ENCODE data around the gene MSANTD2.

DNA sequence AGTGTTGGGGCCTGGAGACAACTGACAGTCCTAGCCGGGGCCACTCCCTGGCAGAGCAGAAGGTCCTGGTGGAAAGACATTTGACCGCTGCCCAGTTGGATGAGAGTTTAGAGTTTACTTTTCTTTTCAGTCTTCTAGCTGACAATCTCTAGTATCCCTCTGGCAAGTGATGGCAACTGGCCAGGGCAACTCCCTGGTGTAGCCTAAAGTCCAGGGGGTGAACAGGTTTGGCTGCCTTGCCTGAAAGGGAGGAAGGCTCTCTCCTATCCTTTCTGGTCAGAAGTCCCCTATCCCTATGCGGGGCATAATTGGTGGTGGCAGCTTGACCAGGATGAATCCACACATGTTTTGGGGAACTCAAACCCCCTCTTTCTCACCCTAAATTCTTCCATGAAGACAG lies 16.8 kb upstream of the MSANTD2 start:
- TF ChIP-seq, protein P1, sequence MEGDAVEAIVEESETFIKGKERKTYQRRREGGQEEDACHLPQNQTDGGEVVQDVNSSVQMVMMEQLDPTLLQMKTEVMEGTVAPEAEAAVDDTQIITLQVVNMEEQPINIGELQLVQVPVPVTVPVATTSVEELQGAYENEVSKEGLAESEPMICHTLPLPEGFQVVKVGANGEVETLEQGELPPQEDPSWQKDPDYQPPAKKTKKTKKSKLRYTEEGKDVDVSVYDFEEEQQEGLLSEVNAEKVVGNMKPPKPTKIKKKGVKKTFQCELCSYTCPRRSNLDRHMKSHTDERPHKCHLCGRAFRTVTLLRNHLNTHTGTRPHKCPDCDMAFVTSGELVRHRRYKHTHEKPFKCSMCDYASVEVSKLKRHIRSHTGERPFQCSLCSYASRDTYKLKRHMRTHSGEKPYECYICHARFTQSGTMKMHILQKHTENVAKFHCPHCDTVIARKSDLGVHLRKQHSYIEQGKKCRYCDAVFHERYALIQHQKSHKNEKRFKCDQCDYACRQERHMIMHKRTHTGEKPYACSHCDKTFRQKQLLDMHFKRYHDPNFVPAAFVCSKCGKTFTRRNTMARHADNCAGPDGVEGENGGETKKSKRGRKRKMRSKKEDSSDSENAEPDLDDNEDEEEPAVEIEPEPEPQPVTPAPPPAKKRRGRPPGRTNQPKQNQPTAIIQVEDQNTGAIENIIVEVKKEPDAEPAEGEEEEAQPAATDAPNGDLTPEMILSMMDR (IDR thresholded peaks at IDR 0.05; ENCODE audit: low read depth, low read length): no peak
- no peak for TF ChIP-seq EZH2phosphoT487 (IDR thresholded peaks at IDR 0.05; ENCODE audit: low read depth)
